HG03460 (cell line): ENCODE measurements around the gene SEC14L3.

Source experiments
- ATAC-seq: cut with Tn5 transposase; IDR thresholded peaks from one replicate; pipeline ENCODE4 v1.9.1; 2021; ENCODE audit not compliant: unreplicated experiment

The SEC14L3 gene

GRCh38 chr22:30423959-30424533 is 47.8 kb downstream of the SEC14L3 start:
- ATAC-seq = peak; percentile 83

DNA sequence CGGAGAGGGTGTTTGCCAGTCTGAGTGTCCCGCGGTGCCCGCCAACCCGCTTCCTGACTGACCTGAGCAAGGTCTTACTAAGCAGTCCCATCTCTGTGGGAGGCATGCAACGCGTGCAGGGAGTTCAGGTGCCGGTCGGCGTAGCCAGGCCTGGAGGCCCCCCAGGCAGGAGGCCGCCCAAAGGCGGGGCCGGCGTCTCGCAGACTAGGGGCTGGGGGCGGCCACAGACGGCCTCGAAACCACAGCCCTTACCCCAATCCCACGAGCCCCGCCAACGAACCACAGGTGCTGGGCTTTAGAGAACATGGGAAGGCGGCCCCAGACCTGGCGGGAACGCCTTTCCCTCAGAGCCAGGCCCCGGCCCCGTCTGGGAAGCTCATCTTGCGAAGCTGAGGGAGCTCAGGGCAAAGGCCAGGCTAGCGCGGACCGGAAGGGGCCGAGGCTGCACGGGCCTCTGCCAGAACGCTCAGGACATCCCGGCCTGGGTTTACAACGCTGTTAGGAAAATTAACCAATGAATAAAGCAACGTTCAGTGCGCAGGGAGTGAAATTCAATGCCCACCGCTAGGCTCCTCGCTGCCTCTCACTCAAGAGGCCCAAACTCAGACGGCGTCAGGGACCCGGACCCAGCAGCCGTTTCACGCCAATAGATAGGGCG is 48.4 kb downstream of the SEC14L3 start:
- ATAC-seq = peak; percentile 27

DNA sequence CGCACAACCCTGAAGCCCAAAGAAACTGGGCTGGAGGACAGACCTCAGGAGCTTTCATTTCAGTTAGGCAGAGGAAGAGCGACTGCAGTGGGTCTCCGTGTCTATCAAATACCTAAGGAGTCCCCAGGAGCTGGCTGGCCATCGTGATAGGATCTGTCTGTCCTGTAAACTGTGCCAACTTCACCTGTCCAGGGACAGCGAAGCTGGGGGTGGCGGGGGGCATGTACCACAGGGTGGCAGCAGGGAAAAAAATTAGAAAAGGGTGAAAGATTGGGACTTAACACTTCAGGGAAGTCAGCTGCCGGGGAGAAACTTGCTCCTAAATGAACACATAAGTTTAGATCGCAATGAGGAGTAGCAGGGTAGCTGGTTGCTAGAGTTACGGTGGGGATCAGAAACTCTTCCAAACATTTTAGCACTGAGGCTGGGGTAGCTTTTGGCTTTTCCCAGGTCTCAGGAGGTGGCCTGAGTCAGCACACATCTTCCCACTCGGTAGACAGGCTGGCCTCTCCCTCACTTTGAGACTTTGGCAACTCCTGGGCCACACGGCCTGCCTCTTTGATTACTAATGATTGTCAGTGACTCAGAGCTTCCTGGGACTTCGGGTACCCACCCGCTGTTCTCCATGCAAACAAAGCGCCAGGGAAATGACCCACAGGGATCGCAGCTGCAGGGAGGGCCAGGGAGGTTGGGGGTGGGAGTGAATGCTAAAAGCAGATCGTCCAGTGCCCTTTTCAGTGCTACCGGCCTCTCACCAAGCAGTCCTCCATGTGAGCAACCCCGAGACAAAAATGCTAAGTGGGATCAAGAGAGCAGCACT is 49.1 kb downstream of the SEC14L3 start:
- no peak for ATAC-seq

DNA sequence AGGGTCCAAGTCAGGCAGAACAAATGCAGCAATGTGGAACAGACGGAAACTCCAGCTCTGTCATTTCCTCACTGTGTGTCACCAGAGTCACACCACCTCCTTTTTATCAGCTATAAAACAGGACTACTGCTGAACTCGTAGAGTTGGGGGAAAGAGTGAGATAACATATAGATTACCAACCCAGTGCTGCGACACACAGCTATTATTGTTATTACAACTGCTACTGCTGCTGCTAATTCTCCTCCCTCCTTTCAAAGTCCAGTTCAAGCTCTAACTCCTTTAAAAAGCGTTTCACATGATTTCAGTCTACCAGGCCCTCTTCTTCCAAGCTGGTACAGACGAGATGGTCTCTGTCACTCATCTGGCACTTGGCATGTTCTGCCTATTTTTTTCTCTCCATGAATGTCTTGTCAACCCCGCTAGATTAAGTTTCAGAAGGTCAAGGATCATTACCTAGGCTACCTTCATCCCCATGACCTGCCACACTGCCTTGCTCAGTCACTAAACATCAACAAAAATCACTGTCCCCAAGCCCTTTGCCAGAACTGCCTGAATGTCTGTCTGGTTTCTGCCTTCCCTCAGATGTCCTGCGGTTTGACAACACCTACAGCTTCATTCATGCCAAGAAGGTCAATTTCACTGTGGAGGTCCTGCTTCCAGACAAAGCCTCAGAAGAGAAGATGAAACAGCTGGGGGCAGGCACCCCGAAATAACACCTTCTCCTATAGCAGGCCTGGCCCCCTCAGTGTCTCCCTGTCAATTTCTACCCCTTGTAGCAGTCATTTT is 49.9 kb downstream of the SEC14L3 start:
- ATAC-seq = no peak

GRCh38 chr22:30420347-30421125 is 51.3 kb downstream of the SEC14L3 start:
- ATAC-seq = no peak

DNA sequence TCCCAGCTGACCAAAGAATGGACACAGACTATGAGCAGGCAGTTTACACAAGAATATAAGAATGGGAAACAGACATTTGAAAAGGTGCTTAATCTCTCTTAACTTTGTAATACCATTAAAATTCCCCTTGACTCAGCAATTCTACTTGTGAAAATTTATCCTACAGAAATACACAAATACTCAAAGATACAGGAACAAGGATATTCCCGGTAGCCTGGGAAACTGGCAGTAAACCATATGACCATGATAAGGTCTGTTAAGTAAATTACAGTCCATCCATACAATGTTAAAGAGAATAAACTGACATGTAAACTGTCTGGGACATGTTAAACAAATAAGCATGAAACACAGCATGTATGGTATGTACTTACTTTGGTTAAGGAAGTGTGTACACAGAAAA is 55.0 kb downstream of the SEC14L3 start:
- no peak for ATAC-seq

- no peak for ATAC-seq
Observed at GRCh38 chr22:30416403-30416802, 55.4 kb downstream of the SEC14L3 start.

- ATAC-seq = no peak
Observed at GRCh38 chr22:30414525-30415047, 57.2 kb downstream of the SEC14L3 start.

- ATAC-seq = no peak
Observed at GRCh38 chr22:30413745-30414524, 57.9 kb downstream of the SEC14L3 start.

DNA sequence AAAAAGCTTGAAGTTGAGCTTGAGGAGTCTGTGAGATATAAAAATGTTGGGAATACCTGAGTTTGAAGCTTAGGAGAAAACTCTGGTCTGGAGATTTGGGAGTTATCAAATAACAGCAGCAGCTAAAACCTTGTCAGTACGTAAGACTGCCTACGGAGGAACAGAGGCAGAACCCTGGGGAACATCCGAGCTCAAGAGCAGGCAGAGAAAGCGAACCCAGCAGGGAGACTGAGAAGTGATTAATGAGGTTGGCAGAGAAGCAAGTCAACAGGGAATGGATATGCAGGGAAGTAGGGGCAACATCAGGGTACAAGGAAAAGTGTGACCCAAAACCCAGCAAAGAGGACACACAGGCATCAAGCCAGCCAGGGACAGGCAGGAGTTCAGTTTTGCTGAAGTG is 58.8 kb downstream of the SEC14L3 start:
- no peak for ATAC-seq

DNA sequence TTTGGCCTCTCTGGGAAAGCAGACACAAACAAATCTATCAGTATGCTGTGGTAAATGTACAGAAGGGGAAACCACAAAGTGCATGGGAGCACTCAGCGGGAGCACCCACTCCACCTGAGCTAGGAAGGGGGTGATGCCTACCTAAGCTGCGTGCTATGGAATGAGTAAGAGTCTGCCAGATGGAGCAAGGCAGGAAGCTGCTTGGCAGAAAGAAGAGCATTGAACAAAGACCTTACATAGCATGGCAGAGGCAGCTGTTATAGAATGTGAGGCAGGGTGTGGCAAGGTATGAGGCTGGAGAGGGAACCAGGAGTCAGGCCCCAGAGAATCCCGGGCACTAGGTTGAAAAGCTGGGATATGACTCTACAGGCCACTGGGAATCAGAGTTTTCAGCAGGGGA is 60.0 kb downstream of the SEC14L3 start:
- ATAC-seq = no peak
